H1 (cell line): ENCODE measurements around the gene ZBTB1.

Experiments used
- EZH2 ChIP-seq: fragments of 200-600 bp; sonication (generic); IDR thresholded peaks from 2 replicates; pipeline ENCODE4 v1.7.1; 2012; ENCODE audit warnings: low read depth, mild to moderate bottlenecking, moderate library complexity, low read length, inconsistent platforms; ENCODE audit not compliant: severe bottlenecking
- GABPA ChIP-seq: IDR thresholded peaks from 2 replicates; pipeline ENCODE4 v1.6.1; 2011; ENCODE audit warnings: mild to moderate bottlenecking, low read length, moderate library complexity, borderline replicate concordance; ENCODE audit not compliant: insufficient read depth
- HDAC6 ChIP-seq: IDR thresholded peaks from one replicate; pipeline ENCODE4 v1.7.1; 2012; ENCODE audit warnings: low read depth, mild to moderate bottlenecking, inconsistent platforms, low read length, moderate library complexity
- JUN ChIP-seq: IDR thresholded peaks from 2 replicates; pipeline ENCODE4 v1.6.1; 2011; ENCODE audit warnings: low read depth, mild to moderate bottlenecking, improper control_type of control experiment, low read length
- POLR2A ChIP-seq, 2 experiments: IDR thresholded peaks; 1 replicate in 1 of 2; 2 replicates in 1 of 2; pipeline ENCODE4 v1.6.1; 2011; ENCODE audit warnings: low read depth in 2 of 2, low read length in 2 of 2, mild to moderate bottlenecking in 2 of 2; ENCODE audit errors: control extremely low read depth in 1 of 2
- YY1 ChIP-seq: IDR thresholded peaks from 2 replicates; pipeline ENCODE4 v1.6.1; 2011; ENCODE audit warnings: low read depth, mild to moderate bottlenecking, low read length
- TF ChIP-seq, protein P1 (sequence below), 3 experiments: IDR thresholded peaks; 1 replicate in 2 of 3; 2 replicates in 1 of 3; pipeline versions ENCODE4 v1.5.1 to v1.6.1; 2011; ENCODE audit warnings: low read length in 3 of 3, mild to moderate bottlenecking in 3 of 3, inconsistent platforms in 2 of 3, low read depth in 1 of 3, moderate library complexity in 1 of 3; ENCODE audit not compliant: insufficient read depth in 1 of 3; ENCODE audit errors: control extremely low read depth in 1 of 3

DNA sequence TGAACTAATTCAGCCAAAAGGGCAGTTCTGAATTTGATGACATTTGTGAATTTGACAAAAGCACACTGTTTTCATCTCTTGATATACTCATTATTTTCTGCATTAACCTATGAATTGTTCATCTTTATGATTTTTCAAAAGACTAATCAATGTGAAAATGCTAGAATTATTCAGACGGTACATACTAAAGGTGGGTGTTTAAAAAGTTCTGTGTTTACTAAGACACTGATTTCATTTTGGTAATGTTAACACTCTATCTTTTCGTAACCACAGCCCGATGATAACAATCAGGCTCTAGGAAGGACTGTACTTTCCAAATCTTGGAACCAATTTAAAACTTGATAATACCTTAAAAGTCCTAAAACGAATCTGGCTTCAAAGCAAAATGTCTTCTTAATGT lies 29.9 kb upstream of the ZBTB1 start:
- TF ChIP-seq, protein P1, sequence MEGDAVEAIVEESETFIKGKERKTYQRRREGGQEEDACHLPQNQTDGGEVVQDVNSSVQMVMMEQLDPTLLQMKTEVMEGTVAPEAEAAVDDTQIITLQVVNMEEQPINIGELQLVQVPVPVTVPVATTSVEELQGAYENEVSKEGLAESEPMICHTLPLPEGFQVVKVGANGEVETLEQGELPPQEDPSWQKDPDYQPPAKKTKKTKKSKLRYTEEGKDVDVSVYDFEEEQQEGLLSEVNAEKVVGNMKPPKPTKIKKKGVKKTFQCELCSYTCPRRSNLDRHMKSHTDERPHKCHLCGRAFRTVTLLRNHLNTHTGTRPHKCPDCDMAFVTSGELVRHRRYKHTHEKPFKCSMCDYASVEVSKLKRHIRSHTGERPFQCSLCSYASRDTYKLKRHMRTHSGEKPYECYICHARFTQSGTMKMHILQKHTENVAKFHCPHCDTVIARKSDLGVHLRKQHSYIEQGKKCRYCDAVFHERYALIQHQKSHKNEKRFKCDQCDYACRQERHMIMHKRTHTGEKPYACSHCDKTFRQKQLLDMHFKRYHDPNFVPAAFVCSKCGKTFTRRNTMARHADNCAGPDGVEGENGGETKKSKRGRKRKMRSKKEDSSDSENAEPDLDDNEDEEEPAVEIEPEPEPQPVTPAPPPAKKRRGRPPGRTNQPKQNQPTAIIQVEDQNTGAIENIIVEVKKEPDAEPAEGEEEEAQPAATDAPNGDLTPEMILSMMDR (IDR thresholded peaks at IDR 0.05; ENCODE audit: control extremely low read depth in 1 of 3, insufficient read depth in 1 of 3, low read depth in 1 of 3, low read length in 3 of 3): no peak
- TF ChIP-seq YY1 (no peak), HDAC6 (no peak), EZH2 (no peak), GABPA (no peak), POLR2A (IDR thresholded peaks at IDR 0.05; ENCODE audit: control extremely low read depth in 1 of 2, low read depth in 2 of 2, low read length in 2 of 2) (no peak), JUN (no peak)
